HEK293 (cell line): ENCODE measurements around the gene ANKRD33B.

Experiments
- CTCF ChIA-PET: fragments of 350-600 bp; formaldehyde crosslinking; extraction: SDS; loops from one replicate; lab custom pipeline; 2021; ENCODE audit warnings: antibody characterized with exemption; lab: Yijun Ruan, JAX
- POLR2A ChIA-PET: fragments of 300-600 bp; formaldehyde crosslinking; extraction: SDS; loops from one replicate; lab custom pipeline; 2020; ENCODE audit warnings: antibody characterized with exemption, inconsistent platforms; lab: Yijun Ruan, JAX
- H3K27ac ChIP-seq: fragments of 200-500 bp; sonication (Bioruptor generic); 2 replicates; pipeline ENCODE4 v1.5.1; 2014; ENCODE audit warnings: low read depth, low read length, control low read depth, inconsistent platforms; ENCODE audit errors: extremely low read depth
- H3K36me3 ChIP-seq, 2 experiments: fragments of 200-500 bp in 1 of 2; sonication (Bioruptor generic) in 1 of 2; 1 replicate in 1 of 2; 2 replicates in 1 of 2; pipeline ENCODE4 v1.5.1; 2014 to 2017; ENCODE audit warnings: inconsistent platforms in 2 of 2, low read length in 2 of 2; ENCODE audit not compliant: control insufficient read depth in 2 of 2, insufficient read depth in 1 of 2
- H3K4me1 ChIP-seq: fragments of 200-500 bp; sonication (Bioruptor generic); 2 replicates; pipeline ENCODE4 v1.5.1; 2014; ENCODE audit warnings: mild to moderate bottlenecking, low read length, inconsistent platforms; ENCODE audit not compliant: control insufficient read depth, insufficient read depth
- H3K4me3 ChIP-seq: 2 replicates; pipeline ENCODE4 v1.5.1; 2011; ENCODE audit warnings: low read depth, mild to moderate bottlenecking, control low read depth, low read length, moderate library complexity
- H3K9me3 ChIP-seq: fragments of 200-500 bp; sonication (Bioruptor generic); 2 replicates; pipeline ENCODE4 v1.5.1; 2014; ENCODE audit warnings: low read depth, low read length, inconsistent platforms; ENCODE audit not compliant: control insufficient read depth, insufficient read depth
- GLIS2 ChIP-seq: fragments of 450-650 bp; formaldehyde crosslinking; IDR thresholded peaks from 2 replicates; pipeline ENCODE4 v1.5.1; 2016; ENCODE audit warnings: missing biosample characterization, missing genetic modification characterization
- HOXC10 ChIP-seq: sonication (generic); formaldehyde crosslinking; IDR thresholded peaks from 2 replicates; pipeline ENCODE4 v1.8.1; 2023; ENCODE audit warnings: mild to moderate bottlenecking, missing genetic modification reagents
- KLF7 ChIP-seq: fragments of 450-650 bp; formaldehyde crosslinking; IDR thresholded peaks from 2 replicates; pipeline ENCODE4 v1.5.1; 2016; ENCODE audit warnings: missing biosample characterization, missing genetic modification characterization, borderline replicate concordance
- KLF9 ChIP-seq: fragments of 450-650 bp; formaldehyde crosslinking; IDR thresholded peaks from 2 replicates; pipeline ENCODE4 v1.5.1; 2016; ENCODE audit warnings: missing biosample characterization, missing genetic modification characterization, low read depth
- MZF1 ChIP-seq: fragments of 450-650 bp; formaldehyde crosslinking; IDR thresholded peaks from 2 replicates; pipeline ENCODE4 v1.5.1; 2017; ENCODE audit warnings: missing biosample characterization, missing genetic modification characterization, borderline replicate concordance
- SETDB1 ChIP-seq: IDR thresholded peaks from one replicate; pipeline ENCODE4 v1.6.1; 2017; ENCODE audit warnings: mild to moderate bottlenecking, low read length, moderate library complexity, mixed read lengths; ENCODE audit not compliant: insufficient read length
- ZBTB7A ChIP-seq: fragments of 450-650 bp; formaldehyde crosslinking; IDR thresholded peaks from 2 replicates; pipeline ENCODE4 v1.5.1; 2016; ENCODE audit warnings: low read depth, missing biosample characterization, missing genetic modification characterization
- ZFP41 ChIP-seq: fragments of 450-650 bp; formaldehyde crosslinking; IDR thresholded peaks from 2 replicates; pipeline ENCODE4 v1.5.1; 2016; ENCODE audit warnings: missing biosample characterization, missing genetic modification characterization, borderline replicate concordance
- ZFP69B ChIP-seq: fragments of 450-650 bp; formaldehyde crosslinking; IDR thresholded peaks from 2 replicates; pipeline ENCODE4 v1.5.1; 2016; ENCODE audit warnings: missing biosample characterization, missing genetic modification characterization
- ZNF202 ChIP-seq: fragments of 450-650 bp; formaldehyde crosslinking; IDR thresholded peaks from 2 replicates; pipeline ENCODE4 v1.5.1; 2016; ENCODE audit warnings: missing biosample characterization, missing genetic modification characterization, borderline replicate concordance
- ZNF239 ChIP-seq: fragments of 450-650 bp; formaldehyde crosslinking; IDR thresholded peaks from 2 replicates; pipeline ENCODE4 v1.5.1; 2016; ENCODE audit warnings: missing biosample characterization, missing genetic modification characterization
- ZNF350 ChIP-seq: fragments of 450-650 bp; formaldehyde crosslinking; IDR thresholded peaks from 2 replicates; pipeline ENCODE4 v1.5.0; 2017; ENCODE audit warnings: missing biosample characterization, mild to moderate bottlenecking, missing genetic modification characterization
- ZNF501 ChIP-seq: fragments of 450-650 bp; formaldehyde crosslinking; IDR thresholded peaks from 2 replicates; pipeline ENCODE4 v1.5.1; 2016; ENCODE audit warnings: missing biosample characterization, missing genetic modification characterization
- ZNF529 ChIP-seq: fragments of 450-650 bp; formaldehyde crosslinking; IDR thresholded peaks from 2 replicates; pipeline ENCODE4 v1.5.1; 2017; ENCODE audit warnings: missing genetic modification characterization, missing biosample characterization; ENCODE audit not compliant: insufficient replicate concordance
- ZNF610 ChIP-seq: fragments of 450-650 bp; formaldehyde crosslinking; IDR thresholded peaks from 2 replicates; pipeline ENCODE4 v1.5.1; 2016; ENCODE audit warnings: missing biosample characterization, missing genetic modification characterization, borderline replicate concordance
- ZNF707 ChIP-seq: fragments of 450-650 bp; formaldehyde crosslinking; IDR thresholded peaks from 2 replicates; pipeline ENCODE4 v1.5.1; 2016; ENCODE audit warnings: missing biosample characterization, missing genetic modification characterization
- TF ChIP-seq, protein P1 (sequence below): fragments of 450-650 bp; formaldehyde crosslinking; IDR thresholded peaks from 2 replicates; pipeline ENCODE4 v1.5.1; 2016; ENCODE audit warnings: missing biosample characterization, missing genetic modification characterization
- TF ChIP-seq, protein P2 (sequence below): fragments of 450-650 bp; formaldehyde crosslinking; IDR thresholded peaks from 2 replicates; pipeline ENCODE4 v1.5.1; 2017; ENCODE audit warnings: missing biosample characterization, missing genetic modification characterization
- TF ChIP-seq, protein P3 (sequence below): fragments of 450-650 bp; formaldehyde crosslinking; IDR thresholded peaks from 2 replicates; pipeline ENCODE4 v1.5.1; 2016; ENCODE audit warnings: missing biosample characterization, missing genetic modification characterization
- TF ChIP-seq, protein P4 (sequence below): fragments of 450-650 bp; IDR thresholded peaks from 2 replicates; pipeline ENCODE4 v1.5.1; 2018; ENCODE audit warnings: missing biosample characterization, missing genetic modification characterization
- TF ChIP-seq, protein P5 (sequence below): fragments of 450-650 bp; formaldehyde crosslinking; IDR thresholded peaks from 2 replicates; pipeline ENCODE4 v1.5.1; 2016; ENCODE audit warnings: missing biosample characterization, missing genetic modification characterization

The ANKRD33B gene

GRCh38 chr5:10653751-10654400, 90.0 kb downstream of the ANKRD33B start:
- H3K4me1 ChIP-seq = no peaks in the 10 kb centered on the region
- no peak for TF ChIP-seq ZNF707 (tag by site-specific recombination)
- CTCF ChIA-PET = no interaction called here
- H3K9me3 ChIP-seq = no peaks in the 10 kb centered on the region
- no peak overlapping the region for H3K27ac ChIP-seq
- H3K36me3 ChIP-seq = peaks cover 0 to 13% of the 10 kb centered on the region in 2 experiments; a peak in 1 of 3 replicates
- POLR2A ChIA-PET = no interaction called here
- no peak overlapping the region for H3K4me3 ChIP-seq

GRCh38 chr5:10654566-10654965, 90.7 kb downstream of the ANKRD33B start:
- ChIA-PET CTCF (no interaction called here), POLR2A (no interaction called here)
- no peak overlapping the region for H3K4me3 ChIP-seq
- peaks cover 0 to 13% of the 10 kb centered on the region in 2 experiments; a peak in 1 of 3 replicates for H3K36me3 ChIP-seq
- no peaks in the 10 kb centered on the region for H3K9me3 ChIP-seq
- H3K4me1 ChIP-seq = no peaks in the 10 kb centered on the region
- H3K27ac ChIP-seq = no peak overlapping the region
- TF ChIP-seq ZNF202 (no peak), ZBTB7A (tag by site-specific recombination) (no peak), ZNF501 (tag by site-specific recombination) (no peak), KLF7 (no peak), ZNF529 (no peak), ZFP69B (tag by site-specific recombination) (no peak), HOXC10 (no peak), ZNF239 (tag by site-specific recombination) (no peak), ZFP41 (tag by site-specific recombination) (no peak), KLF9 (tag by site-specific recombination) (no peak), ZNF610 (tag by site-specific recombination) (no peak), MZF1 (tag by site-specific recombination) (no peak), ZNF350 (no peak), SETDB1 (no peak), GLIS2 (tag by site-specific recombination) (no peak)
- TF ChIP-seq, protein P1, sequence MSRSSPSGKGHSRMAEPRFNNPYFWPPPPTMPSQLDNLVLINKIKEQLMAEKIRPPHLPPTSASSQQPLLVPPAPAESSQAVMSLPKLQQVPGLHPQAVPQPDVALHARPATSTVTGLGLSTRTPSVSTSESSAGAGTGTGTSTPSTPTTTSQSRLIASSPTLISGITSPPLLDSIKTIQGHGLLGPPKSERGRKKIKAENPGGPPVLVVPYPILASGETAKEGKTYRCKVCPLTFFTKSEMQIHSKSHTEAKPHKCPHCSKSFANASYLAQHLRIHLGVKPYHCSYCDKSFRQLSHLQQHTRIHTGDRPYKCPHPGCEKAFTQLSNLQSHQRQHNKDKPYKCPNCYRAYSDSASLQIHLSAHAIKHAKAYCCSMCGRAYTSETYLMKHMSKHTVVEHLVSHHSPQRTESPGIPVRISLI (tag by site-specific recombination) = no peak
- TF ChIP-seq, protein P2, sequence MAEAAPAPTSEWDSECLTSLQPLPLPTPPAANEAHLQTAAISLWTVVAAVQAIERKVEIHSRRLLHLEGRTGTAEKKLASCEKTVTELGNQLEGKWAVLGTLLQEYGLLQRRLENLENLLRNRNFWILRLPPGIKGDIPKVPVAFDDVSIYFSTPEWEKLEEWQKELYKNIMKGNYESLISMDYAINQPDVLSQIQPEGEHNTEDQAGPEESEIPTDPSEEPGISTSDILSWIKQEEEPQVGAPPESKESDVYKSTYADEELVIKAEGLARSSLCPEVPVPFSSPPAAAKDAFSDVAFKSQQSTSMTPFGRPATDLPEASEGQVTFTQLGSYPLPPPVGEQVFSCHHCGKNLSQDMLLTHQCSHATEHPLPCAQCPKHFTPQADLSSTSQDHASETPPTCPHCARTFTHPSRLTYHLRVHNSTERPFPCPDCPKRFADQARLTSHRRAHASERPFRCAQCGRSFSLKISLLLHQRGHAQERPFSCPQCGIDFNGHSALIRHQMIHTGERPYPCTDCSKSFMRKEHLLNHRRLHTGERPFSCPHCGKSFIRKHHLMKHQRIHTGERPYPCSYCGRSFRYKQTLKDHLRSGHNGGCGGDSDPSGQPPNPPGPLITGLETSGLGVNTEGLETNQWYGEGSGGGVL (tag by site-specific recombination) = no peak
- TF ChIP-seq, protein P3, sequence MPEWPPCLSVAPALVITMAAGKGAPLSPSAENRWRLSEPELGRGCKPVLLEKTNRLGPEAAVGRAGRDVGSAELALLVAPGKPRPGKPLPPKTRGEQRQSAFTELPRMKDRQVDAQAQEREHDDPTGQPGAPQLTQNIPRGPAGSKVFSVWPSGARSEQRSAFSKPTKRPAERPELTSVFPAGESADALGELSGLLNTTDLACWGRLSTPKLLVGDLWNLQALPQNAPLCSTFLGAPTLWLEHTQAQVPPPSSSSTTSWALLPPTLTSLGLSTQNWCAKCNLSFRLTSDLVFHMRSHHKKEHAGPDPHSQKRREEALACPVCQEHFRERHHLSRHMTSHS = no peak
- TF ChIP-seq, protein P4, sequence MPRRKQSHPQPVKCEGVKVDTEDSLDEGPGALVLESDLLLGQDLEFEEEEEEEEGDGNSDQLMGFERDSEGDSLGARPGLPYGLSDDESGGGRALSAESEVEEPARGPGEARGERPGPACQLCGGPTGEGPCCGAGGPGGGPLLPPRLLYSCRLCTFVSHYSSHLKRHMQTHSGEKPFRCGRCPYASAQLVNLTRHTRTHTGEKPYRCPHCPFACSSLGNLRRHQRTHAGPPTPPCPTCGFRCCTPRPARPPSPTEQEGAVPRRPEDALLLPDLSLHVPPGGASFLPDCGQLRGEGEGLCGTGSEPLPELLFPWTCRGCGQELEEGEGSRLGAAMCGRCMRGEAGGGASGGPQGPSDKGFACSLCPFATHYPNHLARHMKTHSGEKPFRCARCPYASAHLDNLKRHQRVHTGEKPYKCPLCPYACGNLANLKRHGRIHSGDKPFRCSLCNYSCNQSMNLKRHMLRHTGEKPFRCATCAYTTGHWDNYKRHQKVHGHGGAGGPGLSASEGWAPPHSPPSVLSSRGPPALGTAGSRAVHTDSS (tag by site-specific recombination) = no peak
- TF ChIP-seq, protein P5, sequence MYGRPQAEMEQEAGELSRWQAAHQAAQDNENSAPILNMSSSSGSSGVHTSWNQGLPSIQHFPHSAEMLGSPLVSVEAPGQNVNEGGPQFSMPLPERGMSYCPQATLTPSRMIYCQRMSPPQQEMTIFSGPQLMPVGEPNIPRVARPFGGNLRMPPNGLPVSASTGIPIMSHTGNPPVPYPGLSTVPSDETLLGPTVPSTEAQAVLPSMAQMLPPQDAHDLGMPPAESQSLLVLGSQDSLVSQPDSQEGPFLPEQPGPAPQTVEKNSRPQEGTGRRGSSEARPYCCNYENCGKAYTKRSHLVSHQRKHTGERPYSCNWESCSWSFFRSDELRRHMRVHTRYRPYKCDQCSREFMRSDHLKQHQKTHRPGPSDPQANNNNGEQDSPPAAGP (tag by site-specific recombination) = no peak
